GM12864 (cell line): ENCODE data around the gene CCNG2.

Experiments used
- DNase-seq: peaks from one replicate; pipeline ENCODE4 v3.0.0-alpha.2; 2011; ENCODE audit warnings: low read depth
- H3K4me3 ChIP-seq: 2 replicates; pipeline ENCODE4 v1.5.1; 2011; ENCODE audit warnings: mild to moderate bottlenecking, low read depth, low read length, control low read depth
- CTCF ChIP-seq: IDR thresholded peaks from 2 replicates; pipeline ENCODE4 v1.5.1; 2011; ENCODE audit warnings: low read depth, mild to moderate bottlenecking, moderate library complexity, low read length, control low read depth, inconsistent platforms; ENCODE audit errors: missing control alignments

CCNG2 gene

GRCh38 chr4:77175201-77175611 lies 18.2 kb downstream of the CCNG2 start:
- DNase-seq, result no peak
- no peak for TF ChIP-seq CTCF
- no peak overlapping the region for H3K4me3 ChIP-seq

GRCh38 chr4:77176640-77177039 lies 19.6 kb downstream of the CCNG2 start:
- DNase-seq, result no peak
- TF ChIP-seq CTCF, result no peak

GRCh38 chr4:77177199-77177598 lies 20.2 kb downstream of the CCNG2 start:
- no peak overlapping the region for H3K4me3 ChIP-seq
- no peak for TF ChIP-seq CTCF
- no peak for DNase-seq

More at GRCh38 chr4:77176640-77177039, 19.6 kb downstream of the CCNG2 start:
- no peak overlapping the region for H3K4me3 ChIP-seq

- H3K4me3 ChIP-seq, result no peak overlapping the region
Observed at GRCh38 chr4:77178560-77178959, 21.6 kb downstream of the CCNG2 start.

GRCh38 chr4:77179519-77179918 lies 22.5 kb downstream of the CCNG2 start:
- H3K4me3 ChIP-seq, result no peak overlapping the region
- DNase-seq, result no peak
- TF ChIP-seq CTCF, result no peak

More at GRCh38 chr4:77178560-77178959, 21.6 kb downstream of the CCNG2 start:
- no peak for TF ChIP-seq CTCF
- no peak for DNase-seq

- no peak for TF ChIP-seq CTCF
- no peak for DNase-seq
- no peak overlapping the region for H3K4me3 ChIP-seq
Observed at GRCh38 chr4:77181720-77182119, 24.7 kb downstream of the CCNG2 start.

- TF ChIP-seq CTCF, result no peak
- H3K4me3 ChIP-seq, result no peak overlapping the region
- DNase-seq, result no peak
Observed at GRCh38 chr4:77183777-77184420, 26.9 kb downstream of the CCNG2 start.
